GM04504 (cell line): ENCODE results near the gene NOP14.
"Not testable (repeated sequence)": the region's sequence is repeated elsewhere in the genome, so short reads cannot be mapped to it uniquely, and the experiment has no call there.

ENCODE experiments used
- DNase-seq: peaks from one replicate; pipeline ENCODE4 v3.0.0-alpha.2; 2012; ENCODE audit warnings: low read depth

Gene NOP14

GRCh38 chr4:2961811-2962441 lies 1.3 kb downstream of the NOP14 start:
- DNase-seq: no peak

GRCh38 chr4:2961421-2961810 lies 1.8 kb downstream of the NOP14 start:
- DNase-seq: no peak

GRCh38 chr4:2960450-2960849 lies 2.8 kb downstream of the NOP14 start:
- not testable (repeated sequence) for DNase-seq

GRCh38 chr4:2958446-2958845 lies 4.8 kb downstream of the NOP14 start:
- no peak for DNase-seq

GRCh38 chr4:2955186-2956044 lies 7.8 kb downstream of the NOP14 start:
- not testable (repeated sequence) for DNase-seq

- DNase-seq: no peak
Measured at GRCh38 chr4:2954358-2955185, 8.6 kb downstream of the NOP14 start.

GRCh38 chr4:2953496-2953895 lies 9.7 kb downstream of the NOP14 start:
- DNase-seq: no peak

- DNase-seq: no peak
Measured at GRCh38 chr4:2950221-2950989, 12.8 kb downstream of the NOP14 start.

- DNase-seq: no peak
Measured at GRCh38 chr4:2949782-2950125, 13.5 kb downstream of the NOP14 start.

- DNase-seq: no peak
Measured at GRCh38 chr4:2948895-2949781, 14.1 kb downstream of the NOP14 start.

GRCh38 chr4:2947926-2948325 lies 15.3 kb downstream of the NOP14 start:
- DNase-seq: no peak

GRCh38 chr4:2946812-2947600 lies 16.2 kb downstream of the NOP14 start:
- no peak for DNase-seq

- DNase-seq: not testable (repeated sequence)
Measured at GRCh38 chr4:2945619-2946604, 17.3 kb downstream of the NOP14 start.

- no peak for DNase-seq
Measured at GRCh38 chr4:2944586-2945526, 18.4 kb downstream of the NOP14 start.

- no peak for DNase-seq
Measured at GRCh38 chr4:2944091-2944482, 19.1 kb downstream of the NOP14 start.

- DNase-seq: no peak
Measured at GRCh38 chr4:2943364-2944090, 19.7 kb downstream of the NOP14 start.
